ENCODE data around the gene DLGAP5. TPM values are rescaled to one million over a fixed set of nuclear protein-coding genes. Genes with fewer than 3 reads are reported as not detected.

Gene DLGAP5
- total RNA-seq, 1 experiment from 2014 or later: 72.8 TPM

DNA sequence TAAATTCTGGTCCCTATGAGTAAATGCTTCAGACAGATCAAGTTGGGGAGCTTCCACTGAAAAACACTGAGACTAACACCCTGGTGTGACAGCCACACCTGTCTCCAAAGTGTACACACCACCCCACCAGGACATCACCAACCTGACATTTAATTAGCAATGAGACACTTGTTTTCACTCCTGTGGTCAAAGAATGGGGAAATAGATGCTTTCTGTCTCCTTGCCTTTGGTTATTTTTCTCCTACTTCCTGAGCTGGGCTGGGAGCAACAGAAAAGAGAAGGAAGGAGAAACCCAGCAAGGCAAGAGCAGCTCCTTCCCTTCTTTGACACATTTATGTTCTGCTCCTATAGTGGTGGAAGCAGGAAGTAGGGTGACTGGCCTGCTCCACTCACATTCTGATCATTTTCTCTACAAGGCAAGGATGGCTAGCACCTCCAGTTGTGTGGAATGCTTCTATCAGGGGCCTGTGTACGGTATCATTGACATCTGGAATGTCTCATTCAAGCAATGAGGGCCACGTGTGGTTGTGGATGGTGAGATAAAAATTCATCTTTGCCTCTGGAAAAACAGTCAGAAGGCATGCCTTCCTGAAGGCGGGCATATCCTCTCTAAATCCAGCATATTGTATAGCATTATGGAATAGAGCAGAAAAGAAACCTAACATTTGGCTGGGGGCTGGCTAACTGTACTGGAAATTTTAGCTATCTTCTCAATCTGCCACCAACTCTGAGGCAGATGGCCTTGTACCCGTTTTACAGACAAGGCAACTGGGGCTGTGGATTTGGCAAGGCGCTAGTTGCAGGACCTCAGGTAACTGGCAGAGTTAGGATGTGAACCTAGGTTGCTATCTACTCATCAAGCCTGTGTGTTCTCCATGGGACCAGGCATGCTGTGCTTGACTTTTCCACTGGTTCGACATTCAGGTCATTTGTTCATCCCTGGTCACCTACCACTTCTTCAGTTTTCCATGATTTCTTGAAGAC lies 87.1 kb downstream of the DLGAP5 start:
- ChIA-PET POLR2A (interaction anchor here (0.9 to 2.5 kb wide), 5 partner anchors 13 to 77 kb away, joined by 3 to 17 read pairs (median 5); partner anchors contain the start of genes LGALS3, SOCS4 and WDHD1), RAD21 (ENCODE audit: low non-redundant PET in 1 of 2, low total read pairs in 2 of 2, uncharacterized antibody in 2 of 2, unreplicated experiment in 2 of 2) (no interaction called here), CTCF (interaction anchor here (1.6 kb wide), 1 partner anchor 53 kb away, joined by 6 read pairs; the partner anchor contains the start of gene MAPK1IP1L)
- no peaks in the 10 kb centered on the region for H3K79me2 ChIP-seq (ENCODE audit: insufficient read depth, low read length)
- peaks cover 61 to 72% of the 10 kb centered on the region in 2 experiments for H3K4me1 ChIP-seq (ENCODE audit: control insufficient read depth in 1 of 2, insufficient read depth in 2 of 2, low read length in 2 of 2)
- DNase-seq (ENCODE audit: low read depth, low spot score): no peak
- no peaks in the 10 kb centered on the region for H4K20me1 ChIP-seq (ENCODE audit: insufficient read depth)
- H3K4me2 ChIP-seq (ENCODE audit: low read length): peak overlapping the region; percentile 79
- H3K9me3 ChIP-seq (ENCODE audit: control insufficient read depth in 1 of 2, insufficient read depth in 1 of 2, low read depth in 1 of 2, low read length in 2 of 2): peaks cover 3 to 12% of the 10 kb centered on the region in 2 experiments; a peak in 1 of 4 replicates
- TF ChIP-seq YY1 (IDR thresholded peaks at IDR 0.05; ENCODE audit: extremely low read depth, insufficient replicate concordance, low read depth, low read length) (no peak), FOSL1 (IDR thresholded peaks at IDR 0.05; ENCODE audit: low read depth) (no peak), JUND (IDR thresholded peaks at IDR 0.05) (no peak), SIN3A (IDR thresholded peaks at IDR 0.05; ENCODE audit: low read depth) (no peak), EZH2 (IDR thresholded peaks at IDR 0.05) (no peak)
- TF ChIP-seq, protein P1, sequence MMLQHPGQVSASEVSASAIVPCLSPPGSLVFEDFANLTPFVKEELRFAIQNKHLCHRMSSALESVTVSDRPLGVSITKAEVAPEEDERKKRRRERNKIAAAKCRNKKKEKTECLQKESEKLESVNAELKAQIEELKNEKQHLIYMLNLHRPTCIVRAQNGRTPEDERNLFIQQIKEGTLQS (IDR thresholded peaks at IDR 0.05): no peak
- H3K4me3 ChIP-seq (replicated peaks in 1 of 2; ENCODE audit: low read depth in 1 of 2, low read length in 2 of 2): peak overlapping the region in 1 of 2 experiments; percentile 53; a peak in 2 of 4 replicates
- peak overlapping the region; percentile 71 for H3K9ac ChIP-seq (ENCODE audit: low read length)
- no peak for ATAC-seq
- intact Hi-C loops (cut with micrococcal nuclease): loop anchor here (2.0 kb wide), 1 partner anchor 25 kb away; the partner anchor contains the start of gene LGALS3
- H3K9me2 ChIP-seq (ENCODE audit: insufficient read depth): no peaks in the 10 kb centered on the region
- no TSS peak for BruUV-seq (replicated peaks)
- peaks cover 0 to 4% of the 10 kb centered on the region in 2 experiments; a peak in 1 of 4 replicates for H3K36me3 ChIP-seq (ENCODE audit: control insufficient read depth in 1 of 2, insufficient read depth in 2 of 2, low read length in 2 of 2)
- no peak overlapping the region for H2AFZ ChIP-seq (ENCODE audit: low read depth, low read length, poor library complexity, severe bottlenecking)
- peak overlapping the region; percentile 94 for H3K27ac ChIP-seq (ENCODE audit: low read depth, low read length)
- no peaks in the 10 kb centered on the region for H3K27me3 ChIP-seq (ENCODE audit: insufficient read depth, low read length)
